Spleen (tissue), 7 donors: Measurements from ENCODE around the gene OPCML.

Source experiments
- POLR2A ChIP-seq, 3 donors: fragments of 450-650 bp; IDR thresholded peaks; one replicate each; pipeline ENCODE4 v1.5.1; 2017; ENCODE audit warnings: antibody characterized with exemption in 3 of 3, mild to moderate bottlenecking in 1 of 3
- POLR2AphosphoS5 ChIP-seq, 3 donors: sonication (generic); formaldehyde crosslinking; IDR thresholded peaks; one replicate each; pipeline ENCODE4 v1.5.1; 2017; ENCODE audit warnings: antibody characterized with exemption in 3 of 3
- TF ChIP-seq, protein P1 (sequence below), 11 experiments: fragments of 200-600 bp in 7 of 11; fragments of 450-650 bp in 4 of 11; sonication (generic) in 4 of 11; IDR thresholded peaks in 8 of 11; conservative IDR thresholded peaks in 3 of 11; 1 replicate in 7 of 11; 2 replicates in 4 of 11; pipeline versions ENCODE4 v1.4.0 to v1.8.0; 2016 to 2021; ENCODE audit warnings: antibody characterized with exemption in 11 of 11, inconsistent platforms in 4 of 11, mild to moderate bottlenecking in 1 of 11
- donor health status: DM: no; HTN: no; CAD: no; lungs with moderate emphysema.
- donor health status: DM: no; HTN: no; CAD: no.
- donor health status: DM: no; HTN: no; CAD: no.

- TF ChIP-seq, protein P1, sequence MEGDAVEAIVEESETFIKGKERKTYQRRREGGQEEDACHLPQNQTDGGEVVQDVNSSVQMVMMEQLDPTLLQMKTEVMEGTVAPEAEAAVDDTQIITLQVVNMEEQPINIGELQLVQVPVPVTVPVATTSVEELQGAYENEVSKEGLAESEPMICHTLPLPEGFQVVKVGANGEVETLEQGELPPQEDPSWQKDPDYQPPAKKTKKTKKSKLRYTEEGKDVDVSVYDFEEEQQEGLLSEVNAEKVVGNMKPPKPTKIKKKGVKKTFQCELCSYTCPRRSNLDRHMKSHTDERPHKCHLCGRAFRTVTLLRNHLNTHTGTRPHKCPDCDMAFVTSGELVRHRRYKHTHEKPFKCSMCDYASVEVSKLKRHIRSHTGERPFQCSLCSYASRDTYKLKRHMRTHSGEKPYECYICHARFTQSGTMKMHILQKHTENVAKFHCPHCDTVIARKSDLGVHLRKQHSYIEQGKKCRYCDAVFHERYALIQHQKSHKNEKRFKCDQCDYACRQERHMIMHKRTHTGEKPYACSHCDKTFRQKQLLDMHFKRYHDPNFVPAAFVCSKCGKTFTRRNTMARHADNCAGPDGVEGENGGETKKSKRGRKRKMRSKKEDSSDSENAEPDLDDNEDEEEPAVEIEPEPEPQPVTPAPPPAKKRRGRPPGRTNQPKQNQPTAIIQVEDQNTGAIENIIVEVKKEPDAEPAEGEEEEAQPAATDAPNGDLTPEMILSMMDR (IDR thresholded peaks at IDR 0.05 in 8 of 11, conservative IDR thresholded peaks at IDR 0.05 in 3 of 11), result no peak
- TF ChIP-seq POLR2A (IDR thresholded peaks at IDR 0.05), result no peak
- no peak for TF ChIP-seq POLR2AphosphoS5 (IDR thresholded peaks at IDR 0.05)
Observed at GRCh38 chr11:133164986-133165385, 367.3 kb downstream of the OPCML start.
